ENCODE results near the gene MROH7.

DNA sequence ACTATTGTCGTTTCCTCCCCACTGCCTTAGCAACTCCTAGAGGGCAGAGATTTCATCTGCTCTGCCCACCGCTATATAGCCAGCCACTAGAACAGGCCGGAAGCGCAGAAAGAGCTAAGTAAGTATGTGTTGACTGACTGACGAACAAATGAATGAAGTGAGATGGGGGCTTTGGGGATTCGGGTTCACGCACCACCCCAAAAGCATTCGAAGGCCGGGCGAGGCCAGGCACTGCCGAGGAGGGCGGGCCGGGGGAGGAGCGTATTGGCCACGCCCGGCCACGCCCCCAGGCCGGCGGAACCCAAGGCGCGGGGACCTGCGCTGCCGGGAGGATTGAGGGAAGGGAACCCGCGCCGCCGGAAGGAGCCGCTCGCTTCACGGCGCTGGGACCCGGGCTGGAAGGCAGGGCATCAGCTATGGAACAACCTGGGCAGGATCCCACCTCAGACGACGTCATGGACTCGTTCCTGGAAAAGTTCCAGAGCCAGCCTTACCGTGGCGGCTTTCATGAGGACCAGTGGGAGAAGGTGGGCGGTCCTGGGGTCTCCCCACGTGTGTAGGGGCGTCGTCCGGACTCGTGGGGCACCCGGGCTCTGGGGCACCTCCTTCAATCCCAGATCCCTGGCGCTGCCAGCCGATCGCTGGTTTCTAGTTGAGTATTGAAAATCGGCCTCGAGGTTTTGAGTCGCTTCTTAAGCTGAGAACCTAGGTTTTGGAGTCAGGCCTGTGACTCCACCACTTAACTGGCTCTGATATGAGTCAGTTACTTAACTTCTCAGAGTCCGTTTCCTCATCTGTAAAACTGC lies 74.1 kb downstream of the MROH7 start, which contains the start of gene TTC4:
- TF ChIP-seq SUZ12 (IDR thresholded peaks at IDR 0.05; ENCODE audit: extremely low read depth, insufficient read depth, insufficient read length) (no peak), YY1 (IDR thresholded peaks at IDR 0.05; ENCODE audit: insufficient read depth, insufficient read length) (no peak), ZNF274 (IDR thresholded peaks at IDR 0.05; ENCODE audit: low read depth, low read length) (no peak)

All from NT2/D1 (cell line).